ENCODE measurements around the gene WWOX.

Gene WWOX

GRCh38 chr16:78303946-78304345 is 204.5 kb downstream of the WWOX start:
- DNase-seq (ENCODE audit: low spot score) = no peak

- no peak for DNase-seq (ENCODE audit: low spot score)
Measured at GRCh38 chr16:78306361-78306760, 206.9 kb downstream of the WWOX start.

- DNase-seq (ENCODE audit: low spot score) = no peak
Measured at GRCh38 chr16:78307824-78308528, 208.5 kb downstream of the WWOX start.

GRCh38 chr16:78309763-78310162 is 210.3 kb downstream of the WWOX start:
- no peak for DNase-seq (ENCODE audit: low spot score)

GRCh38 chr16:78310196-78310595 is 210.7 kb downstream of the WWOX start:
- DNase-seq (ENCODE audit: low spot score) = no peak

- DNase-seq (ENCODE audit: low spot score) = no peak
Measured at GRCh38 chr16:78310990-78311561, 211.6 kb downstream of the WWOX start.

- DNase-seq (ENCODE audit: low spot score) = no peak
Measured at GRCh38 chr16:78311831-78312230, 212.4 kb downstream of the WWOX start.

GRCh38 chr16:78317564-78318240 is 218.2 kb downstream of the WWOX start:
- no peak for DNase-seq (ENCODE audit: low spot score)

- no peak for DNase-seq (ENCODE audit: low spot score)
Measured at GRCh38 chr16:78321620-78322360, 222.3 kb downstream of the WWOX start.

- no peak for DNase-seq (ENCODE audit: low spot score)
Measured at GRCh38 chr16:78323315-78323714, 223.9 kb downstream of the WWOX start.

GRCh38 chr16:78324649-78325285 is 225.3 kb downstream of the WWOX start:
- no peak for DNase-seq (ENCODE audit: low spot score)

- DNase-seq (ENCODE audit: low spot score) = no peak
Measured at GRCh38 chr16:78325468-78326352, 226.3 kb downstream of the WWOX start.

GRCh38 chr16:78326731-78327130 is 227.3 kb downstream of the WWOX start:
- DNase-seq (ENCODE audit: low spot score) = no peak

GRCh38 chr16:78331731-78332130 is 232.3 kb downstream of the WWOX start:
- no peak for DNase-seq (ENCODE audit: low spot score)

GRCh38 chr16:78333808-78334207 is 234.4 kb downstream of the WWOX start:
- no peak for DNase-seq (ENCODE audit: low spot score)

- no peak for DNase-seq (ENCODE audit: low spot score)
Measured at GRCh38 chr16:78340590-78340989, 241.1 kb downstream of the WWOX start.

- DNase-seq (ENCODE audit: low spot score) = no peak
Measured at GRCh38 chr16:78348068-78348467, 248.6 kb downstream of the WWOX start.

- no peak for DNase-seq (ENCODE audit: low spot score)
Measured at GRCh38 chr16:78348886-78349285, 249.4 kb downstream of the WWOX start.

- DNase-seq (ENCODE audit: low spot score) = no peak
Measured at GRCh38 chr16:78352184-78352583, 252.7 kb downstream of the WWOX start.

GRCh38 chr16:78353640-78354275 is 254.3 kb downstream of the WWOX start:
- no peak for DNase-seq (ENCODE audit: low spot score)
